Measurements from ENCODE around the gene LIX1L. TPM values are rescaled to one million over a fixed set of nuclear protein-coding genes. Genes with fewer than 3 reads are reported as not detected.

Gene LIX1L
- total RNA-seq, 1 experiment from 2014 or later = 35.6 TPM

DNA sequence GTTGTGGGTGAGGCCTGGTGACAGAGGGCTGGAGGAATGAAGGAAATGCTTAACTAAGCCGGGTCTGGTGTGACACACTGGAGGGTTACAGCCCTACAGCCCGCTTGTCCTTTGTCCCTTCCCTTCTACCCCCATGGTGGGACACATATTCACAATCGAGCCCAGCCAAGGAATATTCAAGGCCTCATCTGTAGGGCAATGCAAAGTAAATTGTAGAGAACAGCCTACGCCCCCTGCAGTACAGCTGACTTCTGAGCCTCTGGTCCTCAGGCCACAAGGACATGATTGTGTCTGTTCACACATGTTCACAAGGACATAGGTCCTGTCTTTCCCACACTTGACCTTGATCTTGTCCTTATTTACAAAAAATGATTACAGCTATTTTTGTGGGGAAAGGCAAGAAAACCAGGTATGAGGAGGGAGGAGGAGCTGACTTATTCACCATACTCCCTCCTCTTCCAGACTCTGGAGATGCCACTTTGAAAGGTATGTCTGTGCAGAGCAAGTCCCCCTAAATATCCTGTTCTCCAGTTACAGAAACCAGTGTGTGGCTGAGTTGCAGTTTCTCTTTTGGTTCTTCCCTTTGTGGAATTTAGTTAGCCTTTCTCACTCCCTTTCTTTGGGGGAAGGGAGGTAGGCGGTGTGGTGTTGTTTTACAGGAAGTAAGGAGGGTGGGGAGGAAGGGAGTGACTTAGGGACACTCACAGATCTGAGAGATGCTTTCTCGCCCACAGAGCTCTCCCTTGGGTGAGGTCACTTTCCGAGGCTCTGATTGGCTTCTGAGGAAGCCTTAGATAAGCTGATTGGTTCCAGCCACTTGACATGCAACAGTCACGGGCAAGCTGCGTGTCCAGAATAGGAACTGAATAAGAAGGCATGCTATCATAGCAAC is 21.3 kb upstream of the LIX1L start:
- Histone ChIP-seq H3K4me3 (peak overlapping the region; percentile 0; the same call in 1 of the 2 replicates), H3K27ac (peak overlapping the region; percentile 91), H3K27me3 (no peaks in the 10 kb centered on the region), H3K9me3 (replicated peaks) (no peaks in the 10 kb centered on the region), H3K36me3 (no peaks in the 10 kb centered on the region), H3K4me1 (peaks cover 66% of the 10 kb centered on the region)
- peak; percentile 97 to 99 for DNase-seq

GRCh38 chr1:145978471-145978853 is 20.6 kb upstream of the LIX1L start:
- no peaks in the 10 kb centered on the region for H3K36me3 ChIP-seq
- H3K4me1 ChIP-seq = peaks cover 60% of the 10 kb centered on the region
- no peak for DNase-seq
- H3K9me3 ChIP-seq (replicated peaks) = no peaks in the 10 kb centered on the region
- H3K27me3 ChIP-seq = no peaks in the 10 kb centered on the region
- peak overlapping the region; percentile 91 for H3K27ac ChIP-seq
- no peak overlapping the region; the same call in 1 of the 2 replicates for H3K4me3 ChIP-seq

DNA sequence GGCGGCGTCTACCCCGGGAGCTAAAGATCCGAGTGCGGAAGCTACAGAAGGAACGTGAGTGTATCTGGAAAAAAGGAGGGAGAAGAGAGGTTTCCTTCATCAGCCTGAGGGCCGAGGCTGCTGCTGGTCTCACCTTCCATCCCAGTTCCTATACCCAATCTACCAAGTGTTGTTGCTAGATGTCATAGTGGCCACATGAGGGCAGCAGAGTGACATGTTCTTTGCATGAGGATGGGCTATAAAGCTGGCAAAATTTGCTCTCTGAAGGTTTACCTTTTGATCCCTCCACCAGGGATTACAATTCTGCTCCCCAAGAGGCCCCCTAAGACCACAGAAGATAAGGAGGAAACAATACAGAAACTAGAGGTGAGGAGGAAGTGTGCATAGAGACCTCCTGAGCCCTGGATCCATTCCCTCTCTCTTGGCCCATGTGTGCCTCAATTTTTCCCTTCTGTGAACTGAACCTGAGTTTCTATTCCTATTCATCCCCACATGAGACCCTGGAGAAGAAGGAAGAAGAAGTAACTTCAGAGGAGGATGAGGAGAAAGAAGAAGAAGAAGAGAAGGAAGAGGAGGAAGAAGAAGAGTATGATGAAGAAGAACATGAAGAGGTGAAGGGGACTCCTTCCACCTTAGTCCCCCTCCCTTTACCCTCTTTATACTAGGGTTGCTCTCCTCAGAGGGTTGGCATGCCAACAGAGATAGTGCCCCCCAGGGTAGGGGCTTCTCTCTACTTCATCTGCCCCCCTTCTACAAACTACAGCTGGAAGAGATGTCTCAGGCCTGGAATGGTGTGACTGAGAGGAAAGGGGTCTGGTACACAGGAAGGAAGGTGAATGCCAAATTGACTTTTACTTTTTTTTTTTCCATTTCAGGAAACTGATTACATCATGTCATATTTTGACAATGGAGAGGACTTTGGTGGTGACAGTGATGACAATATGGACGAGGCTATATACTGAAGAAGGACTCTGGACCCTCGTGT is 20.0 kb upstream of the LIX1L start:
- Histone ChIP-seq H3K4me3 (no peak overlapping the region), H3K36me3 (no peaks in the 10 kb centered on the region), H3K9me3 (replicated peaks) (no peaks in the 10 kb centered on the region), H3K4me1 (peaks cover 53% of the 10 kb centered on the region), H3K27me3 (no peaks in the 10 kb centered on the region), H3K27ac (peak overlapping the region; percentile 91)
- peak; percentile 72 to 89 for DNase-seq

- no peak for DNase-seq
- Histone ChIP-seq H3K27ac (no peak overlapping the region; the same call in 1 of the 2 replicates), H3K4me1 (peaks cover 46% of the 10 kb centered on the region), H3K27me3 (no peaks in the 10 kb centered on the region), H3K4me3 (no peak overlapping the region), H3K9me3 (replicated peaks) (no peaks in the 10 kb centered on the region), H3K36me3 (no peaks in the 10 kb centered on the region)
Observed at GRCh38 chr1:145977016-145977415, 19.2 kb upstream of the LIX1L start.

- peaks cover 37% of the 10 kb centered on the region for H3K4me1 ChIP-seq
- H3K9me3 ChIP-seq (replicated peaks) = no peaks in the 10 kb centered on the region
- DNase-seq = peak; percentile 61 to 65
- no peaks in the 10 kb centered on the region for H3K27me3 ChIP-seq
- H3K36me3 ChIP-seq = no peaks in the 10 kb centered on the region
- no peak overlapping the region for H3K4me3 ChIP-seq
- H3K27ac ChIP-seq = peak overlapping the region; percentile 62
Observed at GRCh38 chr1:145975216-145975615, 17.4 kb upstream of the LIX1L start.

GRCh38 chr1:145974721-145975120 is 16.9 kb upstream of the LIX1L start:
- Histone ChIP-seq H3K27ac (peak overlapping the region; percentile 62), H3K9me3 (replicated peaks) (no peaks in the 10 kb centered on the region), H3K4me3 (no peak overlapping the region), H3K27me3 (no peaks in the 10 kb centered on the region), H3K4me1 (peaks cover 32% of the 10 kb centered on the region), H3K36me3 (no peaks in the 10 kb centered on the region)
- no peak for DNase-seq

- Histone ChIP-seq H3K27ac (no peak overlapping the region), H3K4me1 (peaks cover 14% of the 10 kb centered on the region), H3K4me3 (no peak overlapping the region), H3K27me3 (no peaks in the 10 kb centered on the region), H3K9me3 (replicated peaks) (peaks cover 4% of the 10 kb centered on the region; the same call in 1 of the 2 replicates), H3K36me3 (0 out of 2 replicates have a peak, but pooled peaks cover 3% of the 10 kb centered on the region)
- no peak for DNase-seq
Observed at GRCh38 chr1:145972580-145972979, 14.8 kb upstream of the LIX1L start.

GRCh38 chr1:145967288-145967687 is 9.5 kb upstream of the LIX1L start:
- Histone ChIP-seq H3K4me3 (no peak overlapping the region), H3K9me3 (replicated peaks) (peaks cover 4% of the 10 kb centered on the region; the same call in 1 of the 2 replicates), H3K27me3 (no peaks in the 10 kb centered on the region), H3K36me3 (0 out of 2 replicates have a peak, but pooled peaks cover 3% of the 10 kb centered on the region), H3K27ac (no peak overlapping the region), H3K4me1 (peaks cover 11% of the 10 kb centered on the region)
- no peak for DNase-seq

- Histone ChIP-seq H3K27ac (no peak overlapping the region), H3K27me3 (no peaks in the 10 kb centered on the region), H3K4me1 (peaks cover 14% of the 10 kb centered on the region), H3K36me3 (0 out of 2 replicates have a peak, but pooled peaks cover 3% of the 10 kb centered on the region), H3K4me3 (peak overlapping the region; percentile 64), H3K9me3 (replicated peaks) (peaks cover 4% of the 10 kb centered on the region; the same call in 1 of the 2 replicates)
- no peak for DNase-seq
Observed at GRCh38 chr1:145965119-145965744, 7.4 kb upstream of the LIX1L start.

DNA sequence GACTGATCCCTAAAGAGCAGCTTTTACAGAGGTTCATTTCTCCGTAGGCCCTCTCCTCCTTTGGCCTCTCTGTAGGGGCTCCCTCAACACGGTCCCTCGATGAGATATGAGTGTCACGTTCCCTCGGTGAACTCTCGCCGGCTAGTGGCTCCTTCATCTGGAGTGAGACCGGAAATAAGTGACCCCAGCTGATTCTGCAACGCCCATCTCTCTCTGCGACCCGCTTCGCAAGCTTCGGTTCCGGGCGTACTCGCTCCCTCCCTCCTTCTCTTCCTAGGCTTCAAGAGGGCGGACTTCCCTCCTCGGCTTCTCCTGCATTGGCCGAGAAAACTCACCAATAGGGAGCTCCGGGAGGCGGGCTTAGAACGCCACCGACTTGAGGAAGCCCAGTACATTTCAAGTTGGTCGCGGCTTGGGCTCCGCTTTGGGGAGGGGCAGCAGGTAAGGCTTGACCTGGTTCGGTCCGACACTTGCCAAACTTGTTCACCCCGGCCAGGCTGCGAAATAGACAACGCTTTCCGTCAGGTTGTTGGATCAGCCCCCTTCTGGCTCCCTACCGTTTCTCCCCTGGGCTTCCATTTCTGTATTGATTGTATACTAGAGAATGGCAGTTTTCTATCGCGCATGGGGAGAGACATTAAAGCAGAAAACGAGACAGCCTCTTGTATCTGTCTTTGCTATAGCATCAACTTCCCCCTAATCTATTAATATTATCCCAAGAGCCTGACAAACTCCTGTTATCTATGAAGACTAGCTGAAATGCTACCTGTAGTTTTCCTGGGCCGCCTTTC is 6.7 kb upstream of the LIX1L start, which contains the start of the genes ANKRD34A and POLR3GL:
Gene ANKRD34A, minus strand, starts transcription at position 248 of the 791 bp plus-strand sequence. CDS start 2,816 bp downstream, outside the sequence.
Gene POLR3GL, plus strand, starts transcription at position 363 of the 791 bp plus-strand sequence. CDS start 10,176 bp downstream, outside the sequence.
- H3K4me1 ChIP-seq = peaks cover 14% of the 10 kb centered on the region
- peak; percentile 88 to 91 for DNase-seq
- H3K36me3 ChIP-seq = 0 out of 2 replicates have a peak, but pooled peaks cover 3% of the 10 kb centered on the region

GRCh38 chr1:145963265-145964019 is 5.6 kb upstream of the LIX1L start:
- peak overlapping the region; percentile 36 for H3K27ac ChIP-seq

More for the DNA sequence above, 6.7 kb upstream of the LIX1L start, which contains the start of the genes ANKRD34A and POLR3GL:
- peak within 1 kb of the TSS; percentile 36 for H3K27ac ChIP-seq
- peak within 1 kb of the TSS; percentile 64 for H3K4me3 ChIP-seq
- H3K27me3 ChIP-seq = no peaks in the 10 kb centered on the region
- peaks cover 4% of the 10 kb centered on the region; the same call in 1 of the 2 replicates for H3K9me3 ChIP-seq (replicated peaks)

More at GRCh38 chr1:145963265-145964019, 5.6 kb upstream of the LIX1L start:
- Histone ChIP-seq H3K27me3 (no peaks in the 10 kb centered on the region), H3K36me3 (0 out of 2 replicates have a peak, but pooled peaks cover 3% of the 10 kb centered on the region), H3K4me3 (peak overlapping the region; percentile 64), H3K9me3 (replicated peaks) (peaks cover 4% of the 10 kb centered on the region; the same call in 1 of the 2 replicates), H3K4me1 (peaks cover 17% of the 10 kb centered on the region)
- DNase-seq = peak; percentile 47 to 67

Data from SJCRH30 (cell line).